WTC11 (cell line): ENCODE measurements around the gene BATF2. TPM values are rescaled to one million over a fixed set of nuclear protein-coding genes. Genes with fewer than 3 reads are reported as not detected.

Experiments
- ATAC-seq: fragments of 200-7000 bp; cut with Tn5 transposase; 2 replicates; pipeline ENCODE4 v1.10.0; 2021; ENCODE audit warnings: mild to moderate bottlenecking, moderate library complexity
- CTCF ChIA-PET: fragments of 300-600 bp; sonication (Branson Sonifier 250); formaldehyde crosslinking; loops from one replicate; lab custom pipeline; 2021; ENCODE audit warnings: antibody characterized with exemption; lab: Charles Lee
- POLR2A ChIA-PET: fragments of 350-600 bp; sonication (Branson Sonifier 250); formaldehyde crosslinking; loops from one replicate; lab custom pipeline; 2021; ENCODE audit warnings: antibody characterized with exemption; lab: Charles Lee
- DNase-seq: peaks from one replicate; pipeline ENCODE4 v3.0.0; 2021; ENCODE audit warnings: low spot score
- H3K27ac Mint-ChIP-seq: 2 replicates; pipeline ENCODE4 v1.8.0; 2021; ENCODE audit warnings: mixed read lengths
- H3K27me3 Mint-ChIP-seq: 2 replicates; pipeline ENCODE4 v1.8.0; 2021; ENCODE audit warnings: low read depth, mild to moderate bottlenecking, moderate library complexity, mixed read lengths
- H3K36me3 Mint-ChIP-seq: 2 replicates; pipeline ENCODE4 v1.8.0; 2021; ENCODE audit warnings: mixed read lengths
- H3K4me1 Mint-ChIP-seq: 2 replicates; pipeline ENCODE4 v1.8.0; 2022; ENCODE audit warnings: mixed read lengths
- H3K4me3 Mint-ChIP-seq: 2 replicates; pipeline ENCODE4 v1.8.0; 2021; ENCODE audit warnings: mild to moderate bottlenecking, moderate library complexity, mixed read lengths
- H3K9me3 Mint-ChIP-seq: 2 replicates; pipeline ENCODE4 v1.8.0; 2021; ENCODE audit warnings: mixed read lengths
- ATF1 ChIP-seq: sonication (generic); formaldehyde crosslinking; IDR thresholded peaks from 2 replicates; pipeline ENCODE4 v1.8.1; 2023; ENCODE audit warnings: mild to moderate bottlenecking, moderate library complexity, missing genetic modification reagents
- CREB1 ChIP-seq: sonication (generic); formaldehyde crosslinking; IDR thresholded peaks from 2 replicates; pipeline ENCODE4 v1.8.0; 2023; ENCODE audit warnings: mild to moderate bottlenecking, missing genetic modification reagents
- GRHL2 ChIP-seq: fragments of 250-450 bp; sonication (Bioruptor Pico); IDR thresholded peaks from 2 replicates; pipeline ENCODE4 v1.8.0; 2022; ENCODE audit warnings: mild to moderate bottlenecking, moderate library complexity; ENCODE audit not compliant: insufficient replicate concordance, severe bottlenecking
- HMGA2 ChIP-seq: fragments of 250-450 bp; sonication (Bioruptor Pico); IDR thresholded peaks from 2 replicates; pipeline ENCODE4 v1.4.0; 2021; ENCODE audit warnings: mild to moderate bottlenecking, moderate library complexity
- IRF2 ChIP-seq: sonication (generic); formaldehyde crosslinking; IDR thresholded peaks from 2 replicates; pipeline ENCODE4 v1.8.0; 2022; ENCODE audit warnings: low read depth, missing genetic modification reagents, borderline replicate concordance
- JUN ChIP-seq: sonication (generic); formaldehyde crosslinking; IDR thresholded peaks from 2 replicates; pipeline ENCODE4 v1.8.0; 2023; ENCODE audit warnings: mild to moderate bottlenecking, missing genetic modification reagents
- KAT7 ChIP-seq: sonication (generic); formaldehyde crosslinking; IDR thresholded peaks from 2 replicates; pipeline ENCODE4 v1.8.1; 2023; ENCODE audit warnings: missing genetic modification reagents, mild to moderate bottlenecking, borderline replicate concordance
- MYBL2 ChIP-seq: sonication (generic); formaldehyde crosslinking; IDR thresholded peaks from 2 replicates; pipeline ENCODE4 v1.8.1; 2023; ENCODE audit warnings: mild to moderate bottlenecking, moderate library complexity, missing genetic modification reagents
- NFE2L1 ChIP-seq: sonication (generic); formaldehyde crosslinking; IDR thresholded peaks from 2 replicates; pipeline ENCODE4 v1.8.1; 2023; ENCODE audit warnings: missing genetic modification reagents
- RELA ChIP-seq: sonication (generic); formaldehyde crosslinking; IDR thresholded peaks from 2 replicates; pipeline ENCODE4 v1.8.1; 2022; ENCODE audit warnings: missing genetic modification reagents, mild to moderate bottlenecking, borderline replicate concordance
- SOX15 ChIP-seq: fragments of 250-450 bp; sonication (Bioruptor Pico); IDR thresholded peaks from 2 replicates; pipeline ENCODE4 v1.9.0; 2021; ENCODE audit warnings: mild to moderate bottlenecking
- SP1 ChIP-seq: sonication (generic); formaldehyde crosslinking; conservative IDR thresholded peaks from 2 replicates; pipeline ENCODE4 v1.8.1; 2022; ENCODE audit warnings: missing genetic modification reagents
- TEAD4 ChIP-seq: sonication (generic); formaldehyde crosslinking; IDR thresholded peaks from 2 replicates; pipeline ENCODE4 v1.8.0; 2022; ENCODE audit warnings: mild to moderate bottlenecking, missing genetic modification reagents
- ZNF121 ChIP-seq: sonication (generic); formaldehyde crosslinking; IDR thresholded peaks from 2 replicates; pipeline ENCODE4 v1.8.0; 2023; ENCODE audit warnings: missing genetic modification reagents
- ZNF138 ChIP-seq: sonication (generic); formaldehyde crosslinking; conservative IDR thresholded peaks from 2 replicates; pipeline ENCODE4 v1.8.1; 2022; ENCODE audit warnings: mild to moderate bottlenecking, moderate library complexity, missing genetic modification reagents
- ZNF219 ChIP-seq: sonication (generic); formaldehyde crosslinking; IDR thresholded peaks from 2 replicates; pipeline ENCODE4 v1.8.0; 2023; ENCODE audit warnings: missing genetic modification reagents, mild to moderate bottlenecking, borderline replicate concordance
- ZNF263 ChIP-seq: sonication (generic); formaldehyde crosslinking; IDR thresholded peaks from 2 replicates; pipeline ENCODE4 v1.8.1; 2022; ENCODE audit warnings: low read depth, mild to moderate bottlenecking, moderate library complexity, missing genetic modification reagents
- ZNF416 ChIP-seq: fragments of 250-450 bp; sonication (Bioruptor Pico); IDR thresholded peaks from 2 replicates; pipeline ENCODE4 v1.9.0; 2021; ENCODE audit warnings: mild to moderate bottlenecking, inconsistent platforms
- total RNA-seq: library from RNA; stranded (reverse); gene quantifications from 3 replicates; pipeline ENCODE4 v1.2.3, GENCODE V29; 2021
- TF ChIP-seq, protein P1 (sequence below): sonication (generic); formaldehyde crosslinking; IDR thresholded peaks from 2 replicates; pipeline ENCODE4 v1.8.1; 2022; ENCODE audit warnings: missing genetic modification reagents, borderline replicate concordance
- TF ChIP-seq, protein P2 (sequence below): sonication (generic); formaldehyde crosslinking; conservative IDR thresholded peaks from 2 replicates; pipeline ENCODE4 v1.8.1; 2022; ENCODE audit warnings: mild to moderate bottlenecking, missing genetic modification reagents
- TF ChIP-seq, protein P3 (sequence below): sonication (generic); formaldehyde crosslinking; IDR thresholded peaks from 2 replicates; pipeline ENCODE4 v1.8.1; 2023; ENCODE audit warnings: mild to moderate bottlenecking, missing genetic modification reagents
- TF ChIP-seq, protein P4 (sequence below): sonication (generic); formaldehyde crosslinking; IDR thresholded peaks from 2 replicates; pipeline ENCODE4 v1.8.0; 2022; ENCODE audit warnings: missing genetic modification reagents
- TF ChIP-seq, protein P5 (sequence below): fragments of 200-600 bp; IDR thresholded peaks from 2 replicates; pipeline ENCODE4 v1.8.0; 2022; ENCODE audit warnings: antibody characterized with exemption
- TF ChIP-seq, protein P6 (sequence below): sonication (generic); formaldehyde crosslinking; IDR thresholded peaks from 2 replicates; pipeline ENCODE4 v1.8.1; 2022; ENCODE audit warnings: mild to moderate bottlenecking, missing genetic modification reagents, moderate library complexity, borderline replicate concordance
- TF ChIP-seq, protein P7 (sequence below): sonication (generic); formaldehyde crosslinking; IDR thresholded peaks from 2 replicates; pipeline ENCODE4 v1.8.1; 2022; ENCODE audit warnings: low read depth, mild to moderate bottlenecking, moderate library complexity, missing genetic modification reagents, borderline replicate concordance

BATF2 gene
- total RNA-seq, 1 experiment from 2014 or later, result 1.3 TPM

DNA sequence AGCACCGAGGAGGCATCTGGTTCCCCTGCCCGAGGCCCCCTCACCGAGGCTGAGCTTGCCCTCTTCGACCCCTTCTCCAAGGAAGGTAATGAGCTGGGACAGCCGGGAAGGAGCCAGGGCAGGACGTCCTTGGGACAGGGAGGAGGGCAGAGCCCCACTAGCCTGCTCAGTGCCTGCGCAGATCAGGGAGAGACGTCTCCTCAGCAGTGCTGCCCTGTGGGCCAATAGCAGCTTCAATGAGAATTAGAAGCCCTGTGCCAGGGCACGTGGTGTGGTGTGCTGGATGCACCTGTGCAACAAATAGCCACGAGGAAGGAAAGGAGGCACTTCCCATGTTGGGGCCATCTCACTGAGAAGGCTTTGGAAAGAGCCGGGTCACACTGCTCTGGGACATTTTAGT is 38.8 kb upstream of the BATF2 start:
- ChIA-PET POLR2A (no interaction called here), CTCF (interaction anchor here (0.9 kb wide), 1 partner anchor 147 kb away, joined by 3 read pairs; no protein-coding TSS in a partner anchor)
- DNase-seq, result no peak
- Mint-ChIP-seq H3K27me3 (no peaks in the 10 kb centered on the region), H3K4me1 (no peaks in the 10 kb centered on the region), H3K27ac (no peak overlapping the region), H3K36me3 (no peaks in the 10 kb centered on the region), H3K9me3 (no peaks in the 10 kb centered on the region), H3K4me3 (no peak overlapping the region)
- TF ChIP-seq, protein P1, sequence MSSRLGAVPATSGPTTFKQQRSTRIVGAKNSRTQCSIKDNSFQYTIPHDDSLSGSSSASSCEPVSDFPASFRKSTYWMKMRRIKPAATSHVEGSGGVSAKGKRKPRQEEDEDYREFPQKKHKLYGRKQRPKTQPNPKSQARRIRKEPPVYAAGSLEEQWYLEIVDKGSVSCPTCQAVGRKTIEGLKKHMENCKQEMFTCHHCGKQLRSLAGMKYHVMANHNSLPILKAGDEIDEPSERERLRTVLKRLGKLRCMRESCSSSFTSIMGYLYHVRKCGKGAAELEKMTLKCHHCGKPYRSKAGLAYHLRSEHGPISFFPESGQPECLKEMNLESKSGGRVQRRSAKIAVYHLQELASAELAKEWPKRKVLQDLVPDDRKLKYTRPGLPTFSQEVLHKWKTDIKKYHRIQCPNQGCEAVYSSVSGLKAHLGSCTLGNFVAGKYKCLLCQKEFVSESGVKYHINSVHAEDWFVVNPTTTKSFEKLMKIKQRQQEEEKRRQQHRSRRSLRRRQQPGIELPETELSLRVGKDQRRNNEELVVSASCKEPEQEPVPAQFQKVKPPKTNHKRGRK (CRISPR knock-in tag), result no peak
- TF ChIP-seq MYBL2 (no peak), KAT7 (CRISPR knock-in tag) (no peak), ZNF263 (no peak), SOX15 (no peak), HMGA2 (CRISPR knock-in tag) (no peak), RELA (CRISPR knock-in tag) (no peak), TEAD4 (CRISPR knock-in tag) (no peak), ZNF138 (CRISPR knock-in tag) (no peak), ZNF416 (no peak), ATF1 (CRISPR knock-in tag) (no peak), NFE2L1 (CRISPR knock-in tag) (no peak)
- TF ChIP-seq, protein P2, sequence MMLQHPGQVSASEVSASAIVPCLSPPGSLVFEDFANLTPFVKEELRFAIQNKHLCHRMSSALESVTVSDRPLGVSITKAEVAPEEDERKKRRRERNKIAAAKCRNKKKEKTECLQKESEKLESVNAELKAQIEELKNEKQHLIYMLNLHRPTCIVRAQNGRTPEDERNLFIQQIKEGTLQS, result no peak
- TF ChIP-seq, protein P3, sequence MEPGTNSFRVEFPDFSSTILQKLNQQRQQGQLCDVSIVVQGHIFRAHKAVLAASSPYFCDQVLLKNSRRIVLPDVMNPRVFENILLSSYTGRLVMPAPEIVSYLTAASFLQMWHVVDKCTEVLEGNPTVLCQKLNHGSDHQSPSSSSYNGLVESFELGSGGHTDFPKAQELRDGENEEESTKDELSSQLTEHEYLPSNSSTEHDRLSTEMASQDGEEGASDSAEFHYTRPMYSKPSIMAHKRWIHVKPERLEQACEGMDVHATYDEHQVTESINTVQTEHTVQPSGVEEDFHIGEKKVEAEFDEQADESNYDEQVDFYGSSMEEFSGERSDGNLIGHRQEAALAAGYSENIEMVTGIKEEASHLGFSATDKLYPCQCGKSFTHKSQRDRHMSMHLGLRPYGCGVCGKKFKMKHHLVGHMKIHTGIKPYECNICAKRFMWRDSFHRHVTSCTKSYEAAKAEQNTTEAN (CRISPR knock-in tag), result no peak
- TF ChIP-seq, protein P4, sequence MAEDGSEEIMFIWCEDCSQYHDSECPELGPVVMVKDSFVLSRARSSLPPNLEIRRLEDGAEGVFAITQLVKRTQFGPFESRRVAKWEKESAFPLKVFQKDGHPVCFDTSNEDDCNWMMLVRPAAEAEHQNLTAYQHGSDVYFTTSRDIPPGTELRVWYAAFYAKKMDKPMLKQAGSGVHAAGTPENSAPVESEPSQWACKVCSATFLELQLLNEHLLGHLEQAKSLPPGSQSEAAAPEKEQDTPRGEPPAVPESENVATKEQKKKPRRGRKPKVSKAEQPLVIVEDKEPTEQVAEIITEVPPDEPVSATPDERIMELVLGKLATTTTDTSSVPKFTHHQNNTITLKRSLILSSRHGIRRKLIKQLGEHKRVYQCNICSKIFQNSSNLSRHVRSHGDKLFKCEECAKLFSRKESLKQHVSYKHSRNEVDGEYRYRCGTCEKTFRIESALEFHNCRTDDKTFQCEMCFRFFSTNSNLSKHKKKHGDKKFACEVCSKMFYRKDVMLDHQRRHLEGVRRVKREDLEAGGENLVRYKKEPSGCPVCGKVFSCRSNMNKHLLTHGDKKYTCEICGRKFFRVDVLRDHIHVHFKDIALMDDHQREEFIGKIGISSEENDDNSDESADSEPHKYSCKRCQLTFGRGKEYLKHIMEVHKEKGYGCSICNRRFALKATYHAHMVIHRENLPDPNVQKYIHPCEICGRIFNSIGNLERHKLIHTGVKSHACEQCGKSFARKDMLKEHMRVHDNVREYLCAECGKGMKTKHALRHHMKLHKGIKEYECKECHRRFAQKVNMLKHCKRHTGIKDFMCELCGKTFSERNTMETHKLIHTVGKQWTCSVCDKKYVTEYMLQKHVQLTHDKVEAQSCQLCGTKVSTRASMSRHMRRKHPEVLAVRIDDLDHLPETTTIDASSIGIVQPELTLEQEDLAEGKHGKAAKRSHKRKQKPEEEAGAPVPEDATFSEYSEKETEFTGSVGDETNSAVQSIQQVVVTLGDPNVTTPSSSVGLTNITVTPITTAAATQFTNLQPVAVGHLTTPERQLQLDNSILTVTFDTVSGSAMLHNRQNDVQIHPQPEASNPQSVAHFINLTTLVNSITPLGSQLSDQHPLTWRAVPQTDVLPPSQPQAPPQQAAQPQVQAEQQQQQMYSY (CRISPR knock-in tag), result no peak
- no peak for ATAC-seq

DNA sequence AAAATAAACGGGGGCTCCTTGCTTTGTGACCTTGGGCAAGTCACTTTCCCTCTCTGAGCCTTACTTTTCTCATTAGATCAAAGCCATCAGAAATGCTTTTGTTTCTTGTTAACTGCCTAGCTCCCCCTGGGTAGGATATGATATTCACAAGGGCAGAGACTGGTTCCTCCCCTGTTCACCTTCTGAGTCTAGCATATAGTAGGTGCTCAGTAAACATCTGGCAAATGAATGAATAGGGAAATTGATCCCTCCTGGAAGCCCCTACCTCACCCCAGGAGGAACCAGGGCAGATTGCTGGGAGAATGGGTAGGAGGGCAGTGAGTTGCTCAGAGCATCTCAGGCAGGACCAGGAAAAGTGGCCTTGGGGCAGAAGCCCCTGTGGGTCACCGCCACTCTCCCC is 37.7 kb upstream of the BATF2 start:
- H3K27ac Mint-ChIP-seq, result no peak overlapping the region
- H3K4me1 Mint-ChIP-seq, result no peaks in the 10 kb centered on the region
- H3K4me3 Mint-ChIP-seq, result no peak overlapping the region
- no peaks in the 10 kb centered on the region for H3K36me3 Mint-ChIP-seq
- DNase-seq, result no peak
- no peaks in the 10 kb centered on the region for H3K9me3 Mint-ChIP-seq
- ChIA-PET POLR2A (no interaction called here), CTCF (interaction anchor here (0.9 kb wide), 1 partner anchor 20 kb away, joined by 5 read pairs; the partner anchor contains the start of gene ARL2)
- no peak for ATAC-seq
- H3K27me3 Mint-ChIP-seq, result no peaks in the 10 kb centered on the region
- TF ChIP-seq ZNF219 (CRISPR knock-in tag) (no peak), SP1 (CRISPR knock-in tag) (no peak), CREB1 (CRISPR knock-in tag) (no peak), IRF2 (no peak), ZNF121 (CRISPR knock-in tag) (no peak), GRHL2 (CRISPR knock-in tag) (no peak), JUN (CRISPR knock-in tag) (no peak), RELA (CRISPR knock-in tag) (no peak)
- TF ChIP-seq, protein P5, sequence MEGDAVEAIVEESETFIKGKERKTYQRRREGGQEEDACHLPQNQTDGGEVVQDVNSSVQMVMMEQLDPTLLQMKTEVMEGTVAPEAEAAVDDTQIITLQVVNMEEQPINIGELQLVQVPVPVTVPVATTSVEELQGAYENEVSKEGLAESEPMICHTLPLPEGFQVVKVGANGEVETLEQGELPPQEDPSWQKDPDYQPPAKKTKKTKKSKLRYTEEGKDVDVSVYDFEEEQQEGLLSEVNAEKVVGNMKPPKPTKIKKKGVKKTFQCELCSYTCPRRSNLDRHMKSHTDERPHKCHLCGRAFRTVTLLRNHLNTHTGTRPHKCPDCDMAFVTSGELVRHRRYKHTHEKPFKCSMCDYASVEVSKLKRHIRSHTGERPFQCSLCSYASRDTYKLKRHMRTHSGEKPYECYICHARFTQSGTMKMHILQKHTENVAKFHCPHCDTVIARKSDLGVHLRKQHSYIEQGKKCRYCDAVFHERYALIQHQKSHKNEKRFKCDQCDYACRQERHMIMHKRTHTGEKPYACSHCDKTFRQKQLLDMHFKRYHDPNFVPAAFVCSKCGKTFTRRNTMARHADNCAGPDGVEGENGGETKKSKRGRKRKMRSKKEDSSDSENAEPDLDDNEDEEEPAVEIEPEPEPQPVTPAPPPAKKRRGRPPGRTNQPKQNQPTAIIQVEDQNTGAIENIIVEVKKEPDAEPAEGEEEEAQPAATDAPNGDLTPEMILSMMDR, result no peak
- TF ChIP-seq, protein P6, sequence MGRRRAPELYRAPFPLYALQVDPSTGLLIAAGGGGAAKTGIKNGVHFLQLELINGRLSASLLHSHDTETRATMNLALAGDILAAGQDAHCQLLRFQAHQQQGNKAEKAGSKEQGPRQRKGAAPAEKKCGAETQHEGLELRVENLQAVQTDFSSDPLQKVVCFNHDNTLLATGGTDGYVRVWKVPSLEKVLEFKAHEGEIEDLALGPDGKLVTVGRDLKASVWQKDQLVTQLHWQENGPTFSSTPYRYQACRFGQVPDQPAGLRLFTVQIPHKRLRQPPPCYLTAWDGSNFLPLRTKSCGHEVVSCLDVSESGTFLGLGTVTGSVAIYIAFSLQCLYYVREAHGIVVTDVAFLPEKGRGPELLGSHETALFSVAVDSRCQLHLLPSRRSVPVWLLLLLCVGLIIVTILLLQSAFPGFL, result no peak
- TF ChIP-seq, protein P7, sequence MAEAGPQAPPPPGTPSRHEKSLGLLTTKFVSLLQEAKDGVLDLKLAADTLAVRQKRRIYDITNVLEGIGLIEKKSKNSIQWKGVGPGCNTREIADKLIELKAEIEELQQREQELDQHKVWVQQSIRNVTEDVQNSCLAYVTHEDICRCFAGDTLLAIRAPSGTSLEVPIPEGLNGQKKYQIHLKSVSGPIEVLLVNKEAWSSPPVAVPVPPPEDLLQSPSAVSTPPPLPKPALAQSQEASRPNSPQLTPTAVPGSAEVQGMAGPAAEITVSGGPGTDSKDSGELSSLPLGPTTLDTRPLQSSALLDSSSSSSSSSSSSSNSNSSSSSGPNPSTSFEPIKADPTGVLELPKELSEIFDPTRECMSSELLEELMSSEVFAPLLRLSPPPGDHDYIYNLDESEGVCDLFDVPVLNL (CRISPR knock-in tag), result no peak
